Upper lobe of left lung (tissue), 6 donors: ENCODE measurements around the gene CEP89. TPM values are rescaled to one million over a fixed set of nuclear protein-coding genes. Genes with fewer than 3 reads are reported as not detected.
"Not testable (repeated sequence)": the region's sequence is repeated elsewhere in the genome, so short reads cannot be mapped to it uniquely, and the experiment has no call there.

Source experiments
- ATAC-seq, 2 donors: fragments of 200-7000 bp; cut with Tn5 transposase; one replicate each; pipeline ENCODE4 v1.9.1; 2022; ENCODE audit warnings: mild to moderate bottlenecking in 2 of 2, moderate library complexity in 2 of 2; ENCODE audit not compliant: low FRiP score in 2 of 2
- DNase-seq, 2 donors: peaks; one replicate each; pipeline ENCODE4 v3.0.0-alpha.2; 2019 to 2020
- H3K27ac ChIP-seq, 4 donors: fragments of 200-600 bp; sonication (generic); one replicate each; pipeline ENCODE4 v1.5.1; 2016 to 2019
- H3K27me3 ChIP-seq, 4 donors: fragments of 200-600 bp; sonication (generic); one replicate each; pipeline ENCODE4 v1.5.1; 2017 to 2019
- H3K36me3 ChIP-seq, 4 donors: fragments of 200-600 bp; sonication (generic); one replicate each; pipeline ENCODE4 v1.5.1; 2016 to 2019
- H3K4me1 ChIP-seq, 4 donors: fragments of 200-600 bp; sonication (generic); one replicate each; pipeline ENCODE4 v1.5.1; 2018 to 2019
- H3K4me3 ChIP-seq, 4 donors: fragments of 200-600 bp; sonication (generic); one replicate each; pipeline ENCODE4 v1.5.1; 2017 to 2019; ENCODE audit warnings: mild to moderate bottlenecking in 2 of 4, moderate library complexity in 1 of 4
- H3K9me3 ChIP-seq, 4 donors: fragments of 200-600 bp; sonication (generic); one replicate each; pipeline ENCODE4 v1.5.1; 2018 to 2019
- CTCF ChIP-seq, 6 experiments: fragments of 450-650 bp in 4 of 6; fragments of 200-600 bp in 2 of 6; sonication (generic) in 2 of 6; IDR thresholded peaks; one replicate each; pipeline ENCODE4 v1.5.1; 2016 to 2019; ENCODE audit warnings: antibody characterized with exemption in 6 of 6
- EP300 ChIP-seq, 4 donors: sonication (generic); formaldehyde crosslinking; IDR thresholded peaks; one replicate each; pipeline ENCODE4 v1.5.1; 2017; ENCODE audit warnings: antibody characterized with exemption in 4 of 4, control low read depth in 2 of 4
- POLR2A ChIP-seq, 4 donors: fragments of 450-650 bp; IDR thresholded peaks; one replicate each; pipeline ENCODE4 v1.5.1; 2016 to 2017; ENCODE audit warnings: antibody characterized with exemption in 4 of 4, mild to moderate bottlenecking in 2 of 4
- POLR2AphosphoS5 ChIP-seq, 2 donors: sonication (generic); formaldehyde crosslinking; IDR thresholded peaks; one replicate each; pipeline ENCODE4 v1.5.1; 2017; ENCODE audit warnings: antibody characterized with exemption in 2 of 2
- WGBS, 2 donors: methylation state at CpG; one replicate each; pipeline ENCODE4 v1.1.5; 2017 to 2018; 5-methylcytosine and 5-hydroxymethylcytosine counted together
- total RNA-seq, 6 donors: library from RNA; depleted of rRNA in 4 of 6; stranded (reverse); fragments of >200 nt in 4 of 6; gene quantifications; one replicate each; pipeline versions ENCODE4 v1.1.0 to v1.2.1, GENCODE V29; 2016 to 2021
- donor health status: DM: no; HTN: no; CAD: no; lungs with moderate emphysema.
- donor health status: DM: no; HTN: yes; CAD: no; lungs with severe emphysema.

The CEP89 gene
- total RNA-seq, 6 donors from 2014 or later: 10.1 to 16.0 (median 14.1) TPM

DNA sequence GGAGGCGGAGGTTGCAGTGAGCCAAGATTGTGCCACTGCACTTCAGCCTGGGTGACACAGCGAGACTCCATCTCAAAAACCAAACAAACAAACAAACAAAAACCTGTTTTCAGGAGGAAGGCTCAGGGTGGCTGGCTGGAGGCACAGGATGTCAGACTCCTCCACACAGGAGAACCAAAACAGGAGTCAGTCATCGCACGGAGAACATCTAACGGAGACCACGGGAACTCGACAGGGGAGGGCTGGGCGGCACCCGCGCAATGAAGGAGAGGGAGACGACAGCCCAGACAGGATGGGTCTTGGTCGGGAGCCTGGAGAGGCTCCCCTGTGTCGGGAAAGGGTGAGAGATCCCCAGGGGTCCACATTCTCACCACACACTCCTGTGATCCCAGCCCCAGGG, 81.4 kb downstream of the CEP89 start:
- 95 to 97% methylated on average over 13 of the region's 13 CpGs for WGBS, 2 donors
- ATAC-seq: no peak
- no peaks in the 10 kb centered on the region for H3K4me1 ChIP-seq
- DNase-seq: peak in 1 of 2 donors; percentile 38
- TF ChIP-seq CTCF (IDR thresholded peaks at IDR 0.05): no peak
- TF ChIP-seq POLR2AphosphoS5 (IDR thresholded peaks at IDR 0.05): no peak
- TF ChIP-seq EP300 (IDR thresholded peaks at IDR 0.05): no peak
- TF ChIP-seq POLR2A (IDR thresholded peaks at IDR 0.05): no peak
- H3K4me3 ChIP-seq: no peak overlapping the region
- no peak overlapping the region for H3K27ac ChIP-seq
- peaks cover 11 to 22% (median 16%) of the 10 kb centered on the region in 4 donors for H3K9me3 ChIP-seq
- no peaks in the 10 kb centered on the region for H3K27me3 ChIP-seq
- H3K36me3 ChIP-seq: peaks cover 0 to 45% (median 5%) of the 10 kb centered on the region in 4 donors

DNA sequence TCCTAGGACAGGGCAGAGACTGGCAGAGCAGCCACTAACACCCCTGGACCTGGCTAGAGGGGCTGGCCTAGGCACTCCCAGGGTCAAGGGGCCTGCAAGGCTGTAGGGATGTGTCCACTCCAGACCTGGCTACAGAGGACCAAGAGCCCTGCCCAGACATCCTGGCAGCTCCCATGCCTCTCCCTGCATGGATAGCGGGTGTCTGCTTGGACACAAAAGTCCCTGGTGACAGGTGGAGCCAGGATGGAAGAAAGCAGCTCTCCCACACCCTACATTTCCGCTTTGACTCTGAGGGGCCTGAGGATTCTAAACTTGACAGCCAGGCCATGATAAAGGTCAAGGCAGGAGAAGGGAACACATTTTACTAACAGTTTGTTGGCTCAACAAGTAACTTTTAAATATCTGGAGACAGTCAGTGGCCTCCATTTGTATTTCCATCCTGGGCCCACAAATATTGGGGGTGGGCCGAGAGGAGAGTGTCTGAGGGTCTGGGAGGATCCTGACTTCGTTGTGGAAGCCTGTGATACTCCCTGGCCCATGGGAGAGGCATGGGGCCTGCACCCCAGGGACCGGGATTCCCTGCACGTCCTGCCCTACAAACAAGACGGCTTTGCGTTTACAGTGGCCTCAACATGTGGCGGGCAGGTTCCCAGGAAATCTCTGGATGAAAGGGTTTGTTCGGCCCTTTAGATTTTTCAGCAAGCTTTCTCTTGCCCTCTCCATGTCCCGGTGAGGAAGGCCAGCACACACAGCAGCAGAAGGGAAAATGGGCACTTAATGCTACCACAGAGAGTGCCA, 82.4 kb downstream of the CEP89 start:
- no peaks in the 10 kb centered on the region for H3K27me3 ChIP-seq
- no peak overlapping the region for H3K27ac ChIP-seq
- no peaks in the 10 kb centered on the region for H3K4me1 ChIP-seq
- TF ChIP-seq EP300 (IDR thresholded peaks at IDR 0.05) (no peak), POLR2A (IDR thresholded peaks at IDR 0.05) (no peak), POLR2AphosphoS5 (IDR thresholded peaks at IDR 0.05) (no peak), CTCF (IDR thresholded peaks at IDR 0.05) (no peak)
- WGBS, 2 donors: 95 to 97% methylated on average over 10 to 11 of the region's 11 CpGs
- no peak overlapping the region for H3K4me3 ChIP-seq
- DNase-seq (no peak), ATAC-seq (peak in 1 of 2 donors; percentile 51)
- H3K36me3 ChIP-seq: peaks cover 0 to 42% (median 5%) of the 10 kb centered on the region in 4 donors
- H3K9me3 ChIP-seq: peaks cover 11 to 22% (median 16%) of the 10 kb centered on the region in 4 donors

DNA sequence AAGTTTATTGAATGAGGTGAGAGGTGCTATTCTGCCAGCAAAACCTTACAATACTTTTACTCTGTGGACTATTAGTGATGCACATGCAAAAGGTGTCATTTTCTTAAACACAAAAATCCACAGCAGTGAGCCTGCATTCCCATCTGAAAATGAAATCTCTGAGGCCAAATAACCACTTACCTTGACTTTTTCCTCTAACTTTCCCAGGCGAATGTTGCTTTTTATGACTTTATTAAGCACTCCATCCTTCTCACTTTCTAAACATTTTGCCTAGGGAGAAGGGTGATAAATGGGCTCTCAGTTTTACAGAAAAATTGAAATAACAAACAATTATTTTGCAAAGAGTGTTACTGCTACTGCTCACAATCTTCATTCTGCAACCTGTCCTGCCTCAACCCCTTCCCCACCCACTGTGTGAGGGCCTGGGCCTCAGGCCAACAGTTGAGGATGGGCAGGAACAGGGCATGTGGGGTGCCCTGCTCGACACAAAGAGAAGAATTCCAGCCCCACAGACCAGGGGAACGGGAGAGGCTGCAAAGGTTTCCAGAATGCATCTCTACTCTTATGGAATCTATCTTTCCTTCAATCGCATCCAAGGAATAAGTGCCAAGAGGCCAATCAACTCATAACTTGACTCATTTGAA, 84.1 kb downstream of the CEP89 start:
- no peaks in the 10 kb centered on the region for H3K27me3 ChIP-seq
- no peak overlapping the region for H3K27ac ChIP-seq
- H3K4me3 ChIP-seq: no peak overlapping the region
- no peaks in the 10 kb centered on the region for H3K4me1 ChIP-seq
- DNase-seq (no peak), ATAC-seq (no peak)
- WGBS, 2 donors: 88 to 93% methylated on average over 4 of the region's 4 CpGs
- peaks cover 5 to 14% (median 9%) of the 10 kb centered on the region in 4 donors for H3K9me3 ChIP-seq
- peaks cover 0 to 31% (median 5%) of the 10 kb centered on the region in 4 donors for H3K36me3 ChIP-seq
- TF ChIP-seq POLR2A (IDR thresholded peaks at IDR 0.05) (no peak), EP300 (IDR thresholded peaks at IDR 0.05) (no peak), CTCF (IDR thresholded peaks at IDR 0.05) (no peak), POLR2AphosphoS5 (IDR thresholded peaks at IDR 0.05) (no peak)

DNA sequence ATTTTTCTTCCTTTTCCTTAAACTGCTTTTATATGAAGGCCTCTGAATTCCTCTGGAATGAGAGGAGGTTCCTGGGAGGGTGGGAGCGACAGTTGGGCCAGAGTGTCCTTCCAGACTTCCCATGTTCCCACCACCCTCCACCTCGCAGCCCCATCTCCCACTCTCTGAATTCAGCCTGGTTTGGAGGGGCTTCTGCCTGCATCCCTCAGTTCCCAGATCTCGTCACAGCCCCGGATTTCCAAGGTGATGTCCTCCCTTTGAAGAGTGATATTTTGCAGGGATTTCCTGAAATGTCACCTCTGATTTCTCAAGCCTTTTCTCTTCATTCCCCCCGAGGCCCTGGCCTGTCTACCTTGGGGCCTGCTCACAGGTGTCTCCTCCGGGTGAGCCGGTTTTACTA, 85.5 kb downstream of the CEP89 start:
- WGBS, 2 donors: 93% methylated on average over 7 of the region's 7 CpGs
- no peak for TF ChIP-seq CTCF (IDR thresholded peaks at IDR 0.05)
- TF ChIP-seq POLR2A (IDR thresholded peaks at IDR 0.05): no peak
- no peak for TF ChIP-seq POLR2AphosphoS5 (IDR thresholded peaks at IDR 0.05)
- no peak for TF ChIP-seq EP300 (IDR thresholded peaks at IDR 0.05)
- Histone ChIP-seq H3K4me3 (no peak overlapping the region), H3K27me3 (no peaks in the 10 kb centered on the region), H3K4me1 (no peaks in the 10 kb centered on the region), H3K27ac (no peak overlapping the region), H3K9me3 (peaks cover 0 to 5% (median 2%) of the 10 kb centered on the region in 4 donors), H3K36me3 (peaks cover 0 to 32% (median 8%) of the 10 kb centered on the region in 4 donors)
- DNase-seq: no peak
- ATAC-seq: no peak

GRCh38 chr19:32885255-32885654, 86.5 kb downstream of the CEP89 start:
- peaks cover 0 to 24% (median 8%) of the 10 kb centered on the region in 4 donors for H3K36me3 ChIP-seq
- 92 to 97% methylated on average over 5 of the region's 5 CpGs for WGBS, 2 donors
- not testable (repeated sequence) for ATAC-seq, H3K4me1 ChIP-seq, H3K9me3 ChIP-seq, H3K27ac ChIP-seq, H3K27me3 ChIP-seq, H3K4me3 ChIP-seq, DNase-seq
